Breast epithelium (tissue), 4 donors: ENCODE data around the gene SCART1. TPM values are rescaled to one million over a fixed set of nuclear protein-coding genes. Genes with fewer than 3 reads are reported as not detected.

ENCODE experiments used
- DNase-seq, 2 donors: peaks; one replicate each; pipeline ENCODE4 v3.0.0-alpha.2; 2019; ENCODE audit warnings: low spot score in 2 of 2
- H3K27ac ChIP-seq, 2 donors: fragments of 200-600 bp; sonication (generic) in 1 of 2; one replicate each; pipeline ENCODE4 v1.5.1; 2016 to 2019; ENCODE audit warnings: mild to moderate bottlenecking in 1 of 2
- H3K27me3 ChIP-seq, 2 donors: fragments of 200-600 bp; sonication (generic) in 1 of 2; one replicate each; pipeline versions ENCODE4 v1.5.1 to v1.6.0; 2017 to 2019; ENCODE audit warnings: control low read depth in 1 of 2, mild to moderate bottlenecking in 1 of 2
- H3K36me3 ChIP-seq: fragments of 200-600 bp; one replicate; pipeline ENCODE4 v1.5.1; 2019
- H3K4me1 ChIP-seq, 2 donors: fragments of 200-600 bp; sonication (generic); one replicate each; pipeline ENCODE4 v1.5.1; 2016 to 2019; ENCODE audit warnings: control low read depth in 1 of 2
- H3K4me3 ChIP-seq, 3 donors: fragments of 200-600 bp; sonication (generic); 1 replicate in 2 of 3; 2 replicates in 1 of 3; pipeline ENCODE4 v1.5.1; 2016 to 2019; ENCODE audit warnings: mild to moderate bottlenecking in 3 of 3, moderate library complexity in 2 of 3
- H3K9me3 ChIP-seq, 2 donors: fragments of 200-600 bp; sonication (generic) in 1 of 2; one replicate each; pipeline ENCODE4 v1.5.1; 2016 to 2019; ENCODE audit warnings: control low read depth in 1 of 2
- CTCF ChIP-seq, 3 donors: fragments of 450-650 bp; IDR thresholded peaks; one replicate each; pipeline ENCODE4 v1.5.1; 2016 to 2017; ENCODE audit warnings: antibody characterized with exemption in 3 of 3, mild to moderate bottlenecking in 3 of 3, moderate library complexity in 3 of 3
- POLR2A ChIP-seq: fragments of 450-650 bp; IDR thresholded peaks from one replicate; pipeline ENCODE4 v1.6.1; 2016; ENCODE audit warnings: antibody characterized with exemption, mild to moderate bottlenecking, moderate library complexity
- POLR2AphosphoS5 ChIP-seq, 3 donors: sonication (generic); formaldehyde crosslinking; IDR thresholded peaks; one replicate each; pipeline ENCODE4 v1.6.1; 2017; ENCODE audit warnings: antibody characterized with exemption in 3 of 3
- intact Hi-C: fragments of 100-400 bp; cut with DNase I; formaldehyde crosslinking; loops from one replicate; pipeline ENCODE4 v1.15.1; 2023; ENCODE audit warnings: low total_unique reads
- total RNA-seq, 3 donors: library from RNA; depleted of rRNA; stranded (reverse); fragments of >200 nt; gene quantifications; one replicate each; pipeline ENCODE4 v1.1.0, GENCODE V29; 2016

Gene SCART1
- total RNA-seq, 3 donors from 2014 or later = 1.4 to 3.7 (median 2.9) TPM

- Histone ChIP-seq H3K9me3 (peaks cover 0 to 7% of the 10 kb centered on the region in 2 donors), H3K27ac (no peak overlapping the region), H3K4me3 (no peak overlapping the region), H3K27me3 (no peaks in the 10 kb centered on the region), H3K4me1 (no peaks in the 10 kb centered on the region), H3K36me3 (no peaks in the 10 kb centered on the region)
- intact Hi-C loops = no loop called here
- TF ChIP-seq POLR2A (no peak), POLR2AphosphoS5 (IDR thresholded peaks at IDR 0.05) (no peak), CTCF (IDR thresholded peaks at IDR 0.05) (no peak)
- no peak for DNase-seq
Measured at GRCh38 chr10:133461027-133461426, 7.3 kb downstream of the SCART1 start.

- no peak for TF ChIP-seq CTCF (IDR thresholded peaks at IDR 0.05)
- TF ChIP-seq POLR2A = no peak
- no peak for TF ChIP-seq POLR2AphosphoS5 (IDR thresholded peaks at IDR 0.05)
- H3K4me3 ChIP-seq = no peak overlapping the region
- H3K9me3 ChIP-seq = peaks cover 0 to 7% of the 10 kb centered on the region in 2 donors
- H3K4me1 ChIP-seq = no peaks in the 10 kb centered on the region
- intact Hi-C loops = no loop called here
- no peaks in the 10 kb centered on the region for H3K27me3 ChIP-seq
- H3K36me3 ChIP-seq = no peaks in the 10 kb centered on the region
- H3K27ac ChIP-seq = no peak overlapping the region
- no peak for DNase-seq
Measured at GRCh38 chr10:133461841-133462240, 8.1 kb downstream of the SCART1 start.

- H3K36me3 ChIP-seq = no peaks in the 10 kb centered on the region
- no peaks in the 10 kb centered on the region for H3K4me1 ChIP-seq
- peak in 1 of 2 donors; percentile 35 for DNase-seq
- no peak overlapping the region for H3K4me3 ChIP-seq
- H3K27ac ChIP-seq = no peak overlapping the region
- peaks cover 0 to 14% of the 10 kb centered on the region in 2 donors for H3K9me3 ChIP-seq
- intact Hi-C loops = no loop called here
- no peaks in the 10 kb centered on the region for H3K27me3 ChIP-seq
- TF ChIP-seq POLR2A (no peak), CTCF (IDR thresholded peaks at IDR 0.05) (no peak), POLR2AphosphoS5 (IDR thresholded peaks at IDR 0.05) (no peak)
Measured at GRCh38 chr10:133462512-133463305, 9.0 kb downstream of the SCART1 start.

- Histone ChIP-seq H3K4me3 (no peak overlapping the region), H3K36me3 (no peaks in the 10 kb centered on the region), H3K9me3 (peaks cover 0 to 12% of the 10 kb centered on the region in 2 donors), H3K27ac (no peak overlapping the region), H3K4me1 (no peaks in the 10 kb centered on the region), H3K27me3 (no peaks in the 10 kb centered on the region)
- no peak for TF ChIP-seq POLR2A
- TF ChIP-seq POLR2AphosphoS5 (IDR thresholded peaks at IDR 0.05) = no peak
- TF ChIP-seq CTCF (IDR thresholded peaks at IDR 0.05) = no peak
- intact Hi-C loops = no loop called here
- DNase-seq = no peak
Measured at GRCh38 chr10:133464582-133465031, 10.9 kb downstream of the SCART1 start.

GRCh38 chr10:133465191-133465949 is 11.6 kb downstream of the SCART1 start:
- TF ChIP-seq CTCF (IDR thresholded peaks at IDR 0.05) = no peak
- no peak for TF ChIP-seq POLR2A
- no peak for TF ChIP-seq POLR2AphosphoS5 (IDR thresholded peaks at IDR 0.05)
- intact Hi-C loops = no loop called here

More at GRCh38 chr10:133465191-133465949, 11.6 kb downstream of the SCART1 start:
- peaks cover 0 to 7% of the 10 kb centered on the region in 2 donors for H3K9me3 ChIP-seq
- H3K4me3 ChIP-seq = no peak overlapping the region
- DNase-seq = no peak
- no peaks in the 10 kb centered on the region for H3K4me1 ChIP-seq
- no peaks in the 10 kb centered on the region for H3K36me3 ChIP-seq
- H3K27ac ChIP-seq = no peak overlapping the region
- H3K27me3 ChIP-seq = no peaks in the 10 kb centered on the region
